SK-N-SH (cell line): ENCODE results near the gene UGT1A1. TPM values are rescaled to one million over a fixed set of nuclear protein-coding genes. Genes with fewer than 3 reads are reported as not detected.

ENCODE experiments used
- CTCF ChIA-PET: fragments of 300-600, 350-600 bp; formaldehyde crosslinking; extraction: SDS; loops from one replicate; lab custom pipeline; 2021; lab: Yijun Ruan, JAX
- POLR2A ChIA-PET: fragments of 350-600 bp; sonication (Branson Sonifier 250); formaldehyde crosslinking; extraction: SDS; loops from one replicate; lab custom pipeline; 2020; ENCODE audit warnings: antibody characterized with exemption, inconsistent platforms; lab: Yijun Ruan, JAX
- DNase-seq: peaks from one replicate; pipeline ENCODE4 v3.0.0; 2012
- H2AFZ ChIP-seq: fragments of 200-600 bp; sonication (generic); 2 replicates; pipeline ENCODE4 v1.8.1; 2016; ENCODE audit warnings: antibody characterized with exemption, mild to moderate bottlenecking, low read depth
- H3F3A ChIP-seq: fragments of 200-600 bp; sonication (generic); replicated peaks from 2 replicates; pipeline ENCODE3; 2016; ENCODE audit warnings: antibody characterized with exemption, mild to moderate bottlenecking; ENCODE audit not compliant: insufficient read depth
- H3K27ac ChIP-seq, 2 experiments: fragments of 200-500 bp in 1 of 2; fragments of 200-600 bp in 1 of 2; sonication (Bioruptor generic) in 1 of 2; sonication (generic), shearing (Covaris generic) in 1 of 2; 2 replicates each; pipeline versions ENCODE4 v1.5.1 to v1.6.1; 2014 to 2016; ENCODE audit warnings: low read depth in 2 of 2, inconsistent platforms in 1 of 2, low read length in 1 of 2, mild to moderate bottlenecking in 1 of 2, mixed read lengths in 1 of 2
- H3K27me3 ChIP-seq: fragments of 200-600 bp; sonication (generic), shearing (Covaris generic); 2 replicates; pipeline ENCODE4 v1.6.1; 2016; ENCODE audit warnings: mixed run types; ENCODE audit not compliant: insufficient read depth
- H3K36me3 ChIP-seq, 2 experiments: fragments of 200-500 bp in 1 of 2; fragments of 200-600 bp in 1 of 2; sonication (Bioruptor generic) in 1 of 2; sonication (generic) in 1 of 2; replicated peaks in 1 of 2; 2 replicates each; pipeline versions ENCODE3 to v1.5.1; 2014 to 2016; ENCODE audit warnings: low read length in 1 of 2, mild to moderate bottlenecking in 1 of 2; ENCODE audit not compliant: insufficient read depth in 2 of 2, control insufficient read depth in 1 of 2
- H3K4me1 ChIP-seq, 2 experiments: fragments of 200-500 bp in 1 of 2; fragments of 200-600 bp in 1 of 2; sonication (Bioruptor generic) in 1 of 2; sonication (generic), shearing (Covaris generic) in 1 of 2; 2 replicates each; pipeline versions ENCODE4 v1.5.1 to v1.6.1; 2014 to 2016; ENCODE audit warnings: low read depth in 1 of 2, low read length in 1 of 2, mixed run types in 1 of 2; ENCODE audit not compliant: insufficient read depth in 2 of 2, control insufficient read depth in 1 of 2
- H3K4me2 ChIP-seq: fragments of 200-600 bp; sonication (generic), shearing (Covaris generic); 2 replicates; pipeline ENCODE4 v1.6.1; 2017; ENCODE audit warnings: mixed run types
- H3K4me3 ChIP-seq, 2 experiments: fragments of 200-500 bp in 1 of 2; fragments of 200-600 bp in 1 of 2; sonication (Bioruptor generic) in 1 of 2; sonication (generic), shearing (Covaris generic) in 1 of 2; 2 replicates each; pipeline versions ENCODE4 v1.5.1 to v1.8.1; 2014 to 2016; ENCODE audit warnings: low read depth in 2 of 2, inconsistent platforms in 1 of 2, low read length in 1 of 2, mild to moderate bottlenecking in 1 of 2, mixed read lengths in 1 of 2, moderate library complexity in 1 of 2
- H3K79me2 ChIP-seq: fragments of 200-600 bp; sonication (generic); 2 replicates; pipeline ENCODE4 v1.8.1; 2017; ENCODE audit warnings: mild to moderate bottlenecking; ENCODE audit not compliant: insufficient read depth
- H3K9ac ChIP-seq: fragments of 200-600 bp; sonication (generic); 2 replicates; pipeline ENCODE4 v1.6.1; 2017; ENCODE audit warnings: mixed run types
- H3K9me2 ChIP-seq: fragments of 200-600 bp; sonication (generic); 2 replicates; pipeline ENCODE4 v1.6.1; 2017; ENCODE audit warnings: mixed run types
- H3K9me3 ChIP-seq: fragments of 200-600 bp; sonication (generic); 2 replicates; pipeline ENCODE4 v1.6.1; 2017; ENCODE audit warnings: mixed run types, mild to moderate bottlenecking, moderate library complexity
- H4K20me1 ChIP-seq: fragments of 200-600 bp; sonication (generic); 2 replicates; pipeline ENCODE4 v1.6.1; 2017; ENCODE audit warnings: mild to moderate bottlenecking, mixed run types; ENCODE audit not compliant: insufficient read depth
- CHD2 ChIP-seq: fragments of 150-350 bp; IDR thresholded peaks from 2 replicates; pipeline ENCODE4 v1.6.1; 2018; ENCODE audit warnings: low read length; ENCODE audit not compliant: partially characterized antibody
- ELF1 ChIP-seq: IDR thresholded peaks from 2 replicates; pipeline ENCODE4 v1.4.0; 2012
- EP300 ChIP-seq, 2 experiments: IDR thresholded peaks; 2 replicates each; pipeline versions ENCODE4 v1.4.0 to v1.6.1; 2012; ENCODE audit warnings: borderline replicate concordance in 1 of 2, low read depth in 1 of 2, low read length in 1 of 2
- FOSL2 ChIP-seq: IDR thresholded peaks from 2 replicates; pipeline ENCODE4 v1.4.0; 2012; ENCODE audit warnings: low read depth, mild to moderate bottlenecking, moderate library complexity, borderline replicate concordance
- FOXJ3 ChIP-seq: sonication (generic); formaldehyde crosslinking; IDR thresholded peaks from 2 replicates; pipeline ENCODE4 v1.5.1; 2020; ENCODE audit warnings: mild to moderate bottlenecking, missing genetic modification reagents
- FOXM1 ChIP-seq: IDR thresholded peaks from 2 replicates; pipeline ENCODE4 v1.4.0; 2012; ENCODE audit warnings: low read depth, mild to moderate bottlenecking
- GABPA ChIP-seq: IDR thresholded peaks from 2 replicates; pipeline ENCODE4 v1.4.0; 2012; ENCODE audit warnings: low read depth, mild to moderate bottlenecking
- JUND ChIP-seq: IDR thresholded peaks from 2 replicates; pipeline ENCODE4 v1.4.0; 2012
- MAX ChIP-seq: IDR thresholded peaks from 2 replicates; pipeline ENCODE4 v1.4.0; 2012; ENCODE audit warnings: low read depth
- MXI1 ChIP-seq: IDR thresholded peaks from 2 replicates; pipeline ENCODE4 v1.6.1; 2012; ENCODE audit warnings: mild to moderate bottlenecking, low read depth, low read length, improper control_type of control experiment
- RXRA ChIP-seq: IDR thresholded peaks from 2 replicates; pipeline ENCODE4 v1.4.0; 2012; ENCODE audit warnings: low read depth, mild to moderate bottlenecking, borderline replicate concordance
- SIN3A ChIP-seq: IDR thresholded peaks from 2 replicates; pipeline ENCODE4 v1.6.1; 2012; ENCODE audit warnings: low read depth, mild to moderate bottlenecking, low read length, moderate library complexity, borderline replicate concordance
- SMC3 ChIP-seq: IDR thresholded peaks from 2 replicates; pipeline ENCODE4 v1.6.1; 2012; ENCODE audit warnings: low read depth, low read length, improper control_type of control experiment
- TEAD4 ChIP-seq: IDR thresholded peaks from 2 replicates; pipeline ENCODE4 v1.4.0; 2012; ENCODE audit warnings: mild to moderate bottlenecking, borderline replicate concordance; ENCODE audit not compliant: insufficient read depth
- YY1 ChIP-seq: IDR thresholded peaks from 2 replicates; pipeline ENCODE4 v1.4.0; 2012; ENCODE audit warnings: low read depth, mild to moderate bottlenecking
- ZBTB33 ChIP-seq: IDR thresholded peaks from 2 replicates; pipeline ENCODE4 v1.4.0; 2012; ENCODE audit warnings: low read depth, borderline replicate concordance
- WGBS: methylation state at CpG from one replicate; pipeline ENCODE4 v1.1.6; 2017; ENCODE audit warnings: low lambda C conversion rate; 5-methylcytosine and 5-hydroxymethylcytosine counted together
- polyA plus RNA-seq, 3 experiments: library from polyadenylated mRNA; depleted of rRNA; stranded (reverse); fragments of >200 nt; gene quantifications; 2 replicates each; pipeline ENCODE4 v1.2.3, GENCODE V29; 2012
- TF ChIP-seq, protein P1 (sequence below): fragments of 150-350 bp; IDR thresholded peaks from 2 replicates; pipeline ENCODE4 v1.6.1; 2016; ENCODE audit warnings: mild to moderate bottlenecking, low read depth, low read length
- TF ChIP-seq, protein P2 (sequence below): IDR thresholded peaks from 2 replicates; pipeline ENCODE4 v1.6.1; 2012; ENCODE audit warnings: mild to moderate bottlenecking, low read depth, low read length, moderate library complexity

UGT1A1 gene
- polyA plus RNA-seq, 1 of the 3 experiments (the other 2 are of a cell fraction): not detected

DNA sequence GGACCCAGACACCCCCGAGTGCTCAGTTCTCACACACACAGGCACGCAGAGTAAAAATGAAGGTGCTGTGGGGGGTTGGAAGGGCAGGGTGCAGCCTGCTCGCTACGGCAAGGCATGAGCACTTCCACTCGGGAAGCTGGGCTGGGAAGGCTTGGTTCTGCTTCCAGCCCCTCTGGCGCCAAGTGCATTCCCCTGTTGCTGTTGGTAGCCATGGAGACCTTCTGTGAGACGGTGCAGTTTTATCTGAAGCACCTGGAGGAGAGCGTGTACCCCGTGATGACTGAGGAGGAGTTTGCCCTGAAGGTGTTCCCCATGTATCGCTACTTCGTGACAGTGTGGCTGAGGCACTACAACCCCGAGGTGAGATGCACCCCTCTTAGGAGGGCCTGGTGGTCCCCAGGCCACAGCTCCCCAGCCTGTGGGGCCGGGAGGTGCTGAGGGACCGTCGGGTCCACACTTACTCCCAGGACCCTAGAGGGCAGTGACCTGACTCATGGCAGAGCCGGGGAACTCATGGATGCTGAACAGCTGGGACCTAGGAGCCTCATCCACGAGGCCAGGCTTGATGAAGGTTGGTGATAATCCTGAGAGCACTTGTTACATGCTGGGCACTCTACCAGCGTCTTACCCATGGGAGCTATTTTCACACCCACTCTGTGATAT lies 33.5 kb downstream of the UGT1A1 start:
- WGBS: 63% methylated on average over 18 of the region's 18 CpGs
- Histone ChIP-seq H3K9me2 (no peaks in the 10 kb centered on the region), H3K79me2 (no peaks in the 10 kb centered on the region), H3K27me3 (no peaks in the 10 kb centered on the region), H3K4me1 (no peaks in the 10 kb centered on the region), H3K9ac (no peak overlapping the region), H3K27ac (no peak overlapping the region), H3K4me3 (no peak overlapping the region), H3F3A (no peaks in the 10 kb centered on the region), H3K9me3 (no peaks in the 10 kb centered on the region), H3K4me2 (no peak overlapping the region), H4K20me1 (no peaks in the 10 kb centered on the region)
- DNase-seq: no peak
- CTCF ChIA-PET: no interaction called here
- POLR2A ChIA-PET: no interaction called here
- no peak for TF ChIP-seq SIN3A
- TF ChIP-seq, all 33 proteins: peak for 0
- Histone ChIP-seq H2AFZ (no peak overlapping the region), H3K36me3 (no peaks in the 10 kb centered on the region)

DNA sequence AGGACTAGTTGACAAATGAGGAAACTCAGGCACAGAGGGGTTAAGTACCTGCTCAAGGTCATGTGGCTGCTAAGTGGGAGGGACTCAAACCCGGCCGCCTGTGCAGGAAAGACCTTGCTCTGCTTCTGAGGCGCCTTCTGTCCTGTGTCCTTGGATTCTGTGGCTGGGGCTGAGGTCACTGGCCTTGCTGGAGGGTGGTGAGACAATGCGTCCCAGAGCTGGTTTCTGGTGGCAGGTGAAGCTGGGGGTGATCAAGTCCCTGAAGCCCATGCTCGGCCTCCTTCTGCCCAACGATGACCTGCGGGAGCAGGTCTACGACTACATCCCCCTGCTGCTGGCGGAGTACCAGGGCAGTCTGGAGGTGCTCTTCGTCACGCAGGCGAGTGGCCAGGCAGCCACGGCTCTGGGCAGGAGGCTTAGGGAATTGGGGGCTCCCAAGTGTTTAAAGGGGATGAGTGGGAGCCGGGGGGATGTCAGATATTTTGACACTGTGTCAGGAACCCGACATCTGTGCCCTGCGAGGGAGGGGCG lies 34.1 kb downstream of the UGT1A1 start:
- H3K4me3 ChIP-seq: no peak overlapping the region
- no peak overlapping the region for H2AFZ ChIP-seq
- no peak for DNase-seq
- H3K36me3 ChIP-seq: no peaks in the 10 kb centered on the region
- H3K27ac ChIP-seq: no peak overlapping the region
- H3K79me2 ChIP-seq: no peaks in the 10 kb centered on the region
- H3K4me1 ChIP-seq: no peaks in the 10 kb centered on the region
- WGBS: 79% methylated on average over 14 of the region's 17 CpGs
- ChIA-PET POLR2A (no interaction called here), CTCF (no interaction called here)
- H3F3A ChIP-seq: no peaks in the 10 kb centered on the region
- no peaks in the 10 kb centered on the region for H3K9me3 ChIP-seq
- no peaks in the 10 kb centered on the region for H3K9me2 ChIP-seq
- no peak for TF ChIP-seq ZBTB33
- TF ChIP-seq MAX: no peak
- no peak for TF ChIP-seq SMC3
- no peak for TF ChIP-seq EP300 (IDR thresholded peaks at IDR 0.05; ENCODE audit: borderline replicate concordance in 1 of 2, low read depth in 1 of 2, low read length in 1 of 2)
- TF ChIP-seq ELF1: no peak
- TF ChIP-seq CHD2: no peak
- no peak for TF ChIP-seq SIN3A
- TF ChIP-seq, protein P1, sequence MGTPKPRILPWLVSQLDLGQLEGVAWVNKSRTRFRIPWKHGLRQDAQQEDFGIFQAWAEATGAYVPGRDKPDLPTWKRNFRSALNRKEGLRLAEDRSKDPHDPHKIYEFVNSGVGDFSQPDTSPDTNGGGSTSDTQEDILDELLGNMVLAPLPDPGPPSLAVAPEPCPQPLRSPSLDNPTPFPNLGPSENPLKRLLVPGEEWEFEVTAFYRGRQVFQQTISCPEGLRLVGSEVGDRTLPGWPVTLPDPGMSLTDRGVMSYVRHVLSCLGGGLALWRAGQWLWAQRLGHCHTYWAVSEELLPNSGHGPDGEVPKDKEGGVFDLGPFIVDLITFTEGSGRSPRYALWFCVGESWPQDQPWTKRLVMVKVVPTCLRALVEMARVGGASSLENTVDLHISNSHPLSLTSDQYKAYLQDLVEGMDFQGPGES: no peak
- no peak for TF ChIP-seq FOSL2
- TF ChIP-seq FOXJ3 (CRISPR knock-in tag): no peak
- TF ChIP-seq, protein P2, sequence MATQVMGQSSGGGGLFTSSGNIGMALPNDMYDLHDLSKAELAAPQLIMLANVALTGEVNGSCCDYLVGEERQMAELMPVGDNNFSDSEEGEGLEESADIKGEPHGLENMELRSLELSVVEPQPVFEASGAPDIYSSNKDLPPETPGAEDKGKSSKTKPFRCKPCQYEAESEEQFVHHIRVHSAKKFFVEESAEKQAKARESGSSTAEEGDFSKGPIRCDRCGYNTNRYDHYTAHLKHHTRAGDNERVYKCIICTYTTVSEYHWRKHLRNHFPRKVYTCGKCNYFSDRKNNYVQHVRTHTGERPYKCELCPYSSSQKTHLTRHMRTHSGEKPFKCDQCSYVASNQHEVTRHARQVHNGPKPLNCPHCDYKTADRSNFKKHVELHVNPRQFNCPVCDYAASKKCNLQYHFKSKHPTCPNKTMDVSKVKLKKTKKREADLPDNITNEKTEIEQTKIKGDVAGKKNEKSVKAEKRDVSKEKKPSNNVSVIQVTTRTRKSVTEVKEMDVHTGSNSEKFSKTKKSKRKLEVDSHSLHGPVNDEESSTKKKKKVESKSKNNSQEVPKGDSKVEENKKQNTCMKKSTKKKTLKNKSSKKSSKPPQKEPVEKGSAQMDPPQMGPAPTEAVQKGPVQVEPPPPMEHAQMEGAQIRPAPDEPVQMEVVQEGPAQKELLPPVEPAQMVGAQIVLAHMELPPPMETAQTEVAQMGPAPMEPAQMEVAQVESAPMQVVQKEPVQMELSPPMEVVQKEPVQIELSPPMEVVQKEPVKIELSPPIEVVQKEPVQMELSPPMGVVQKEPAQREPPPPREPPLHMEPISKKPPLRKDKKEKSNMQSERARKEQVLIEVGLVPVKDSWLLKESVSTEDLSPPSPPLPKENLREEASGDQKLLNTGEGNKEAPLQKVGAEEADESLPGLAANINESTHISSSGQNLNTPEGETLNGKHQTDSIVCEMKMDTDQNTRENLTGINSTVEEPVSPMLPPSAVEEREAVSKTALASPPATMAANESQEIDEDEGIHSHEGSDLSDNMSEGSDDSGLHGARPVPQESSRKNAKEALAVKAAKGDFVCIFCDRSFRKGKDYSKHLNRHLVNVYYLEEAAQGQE: no peak
- no peak for TF ChIP-seq JUND
- no peak for TF ChIP-seq YY1
- TF ChIP-seq GABPA: no peak
- TF ChIP-seq TEAD4: no peak
- TF ChIP-seq RXRA: no peak
- no peak for TF ChIP-seq FOXM1
- no peak for TF ChIP-seq MXI1
- TF ChIP-seq, all 33 proteins: peak for 0
- Histone ChIP-seq H3K4me2 (no peak overlapping the region), H3K27me3 (no peaks in the 10 kb centered on the region), H3K9ac (no peak overlapping the region), H4K20me1 (no peaks in the 10 kb centered on the region)
